Natural killer cell (primary cell): Measurements from ENCODE around the gene EIF4G2. TPM values are rescaled to one million over a fixed set of nuclear protein-coding genes. Genes with fewer than 3 reads are reported as not detected.

Experiments
- ATAC-seq, 3 donors: fragments of 150-1000 bp in 2 of 3; fragments of 200-7000 bp in 1 of 3; cut with Tn5 transposase; 1 replicate in 1 of 3; 2 replicates in 2 of 3; pipeline ENCODE4 v1.10.0; 2021; ENCODE audit warnings: mild to moderate bottlenecking in 2 of 3, moderate library complexity in 2 of 3
- DNase-seq, 2 donors: peaks; one replicate each; pipeline versions ENCODE4 v3.0.0 to v3.0.0-alpha.2; 2013 to 2021; ENCODE audit warnings: mixed read lengths in 1 of 2
- H3K27ac ChIP-seq: one replicate; pipeline ENCODE4 v1.5.1; 2013; ENCODE audit warnings: mild to moderate bottlenecking, low read length
- H3K27me3 ChIP-seq: one replicate; pipeline ENCODE4 v1.6.1; 2013; ENCODE audit warnings: low read length; ENCODE audit not compliant: control insufficient read depth, insufficient read depth
- H3K36me3 ChIP-seq: one replicate; pipeline ENCODE4 v1.6.1; 2013; ENCODE audit warnings: low read length; ENCODE audit not compliant: control insufficient read depth, insufficient read depth
- H3K4me1 ChIP-seq: one replicate; pipeline ENCODE4 v1.6.1; 2013; ENCODE audit warnings: low read length; ENCODE audit not compliant: control insufficient read depth, insufficient read depth
- H3K4me3 ChIP-seq: one replicate; pipeline ENCODE4 v1.5.1; 2013; ENCODE audit warnings: low read length
- H3K9me3 ChIP-seq: one replicate; pipeline ENCODE4 v1.6.1; 2013; ENCODE audit warnings: low read length; ENCODE audit not compliant: control insufficient read depth, insufficient read depth
- H3K27ac Mint-ChIP-seq, 2 donors: one replicate each; pipeline ENCODE4 v1.8.0; 2022; ENCODE audit warnings: mild to moderate bottlenecking in 2 of 2, mixed read lengths in 2 of 2, moderate library complexity in 1 of 2
- H3K27me3 Mint-ChIP-seq, 2 donors: one replicate each; pipeline ENCODE4 v1.8.0; 2022; ENCODE audit warnings: low read depth in 2 of 2, mixed read lengths in 2 of 2
- H3K36me3 Mint-ChIP-seq: one replicate; pipeline ENCODE4 v1.8.0; 2022; ENCODE audit warnings: mixed read lengths
- H3K4me1 Mint-ChIP-seq, 2 donors: one replicate each; pipeline ENCODE4 v1.8.0; 2022; ENCODE audit warnings: mixed read lengths in 2 of 2
- H3K4me3 Mint-ChIP-seq: one replicate; pipeline ENCODE4 v1.8.0; 2022; ENCODE audit warnings: mild to moderate bottlenecking, moderate library complexity, mixed read lengths
- H3K9me3 Mint-ChIP-seq, 2 donors: one replicate each; pipeline ENCODE4 v1.8.0; 2022; ENCODE audit warnings: mixed read lengths in 2 of 2
- CTCF ChIP-seq: fragments of 200-600 bp; IDR thresholded peaks from one replicate; pipeline ENCODE4 v1.8.0; 2022; ENCODE audit warnings: antibody characterized with exemption
- WGBS: methylation state at CpG from one replicate; pipeline ENCODE4 v1.1.7; 2013; ENCODE audit warnings: missing lambda C conversion rate; ENCODE audit not compliant: insufficient coverage; 5-methylcytosine and 5-hydroxymethylcytosine counted together
- intact Hi-C: fragments of 100-400 bp; cut with micrococcal nuclease; formaldehyde crosslinking; loops from one replicate; pipeline ENCODE4 v1.14.2; 2022
- total RNA-seq, 4 donors: library from RNA; stranded (reverse); fragments of 120-200 nt in 1 of 4; gene quantifications; one replicate each; pipeline versions ENCODE4 v1.2.3 to v1.2.4, GENCODE V29; 2013 to 2022

The EIF4G2 gene
- total RNA-seq, 3 donors from 2014 or later (not counting 1 experiment from before 2014, with no cell fraction given), result 718 to 820 (median 751) TPM

GRCh38 chr11:10750838-10751580, 57.7 kb downstream of the EIF4G2 start, which contains the start of gene CTR9:
CTR9 (plus strand) TSS chr11:10751246; CDS start chr11:10751413, 167 bp downstream.
- peak; percentile 91 to 95 (median 94) for ATAC-seq
- no peak for TF ChIP-seq CTCF
- DNase-seq, result peak; percentile 84 to 94
- intact Hi-C loops, result loop anchor here (1.0 to 2.0 kb wide), 2 partner anchors 8 to 58 kb away; partner anchors contain the start of gene EIF4G2
- Histone ChIP-seq H3K4me3 (peak within 1 kb of the TSS; percentile 78), H3K9me3 (no peaks in the 10 kb centered on the region), H3K4me1 (peaks cover 15% of the 10 kb centered on the region), H3K27me3 (no peaks in the 10 kb centered on the region), H3K36me3 (peaks cover 24% of the 10 kb centered on the region), H3K27ac (peak within 1 kb of the TSS; percentile 47)
- H3K27ac Mint-ChIP-seq, result peak within 1 kb of the TSS; percentile 85 to 89
- no peaks in the 10 kb centered on the region for H3K9me3 Mint-ChIP-seq
- H3K4me3 Mint-ChIP-seq, result peak within 1 kb of the TSS; percentile 94
- under 1% methylated on average over 67 of the region's 67 CpGs for WGBS
- no peaks in the 10 kb centered on the region for H3K27me3 Mint-ChIP-seq
- peaks cover 17 to 23% of the 10 kb centered on the region in 2 donors for H3K4me1 Mint-ChIP-seq
- H3K36me3 Mint-ChIP-seq, result no peaks in the 10 kb centered on the region

- H3K27ac ChIP-seq, result no peak overlapping the region
- peaks cover 12% of the 10 kb centered on the region for H3K36me3 ChIP-seq
- no peak overlapping the region for H3K4me3 ChIP-seq
- H3K27me3 Mint-ChIP-seq, result no peaks in the 10 kb centered on the region
- H3K4me1 ChIP-seq, result peaks cover 17% of the 10 kb centered on the region
- H3K9me3 Mint-ChIP-seq, result no peaks in the 10 kb centered on the region
- no peak overlapping the region for H3K27ac Mint-ChIP-seq
- no peaks in the 10 kb centered on the region for H3K9me3 ChIP-seq
- no peak for ATAC-seq
- peaks cover 18 to 27% of the 10 kb centered on the region in 2 donors for H3K4me1 Mint-ChIP-seq
- 59% methylated on average over 2 of the region's 2 CpGs for WGBS
- H3K27me3 ChIP-seq, result no peaks in the 10 kb centered on the region
- intact Hi-C loops, result no loop called here
- TF ChIP-seq CTCF, result no peak
- H3K4me3 Mint-ChIP-seq, result peak overlapping the region; percentile 0
- no peaks in the 10 kb centered on the region for H3K36me3 Mint-ChIP-seq
- DNase-seq, result no peak
These were observed 59.2 kb downstream of the EIF4G2 start for GRCh38 chr11:10749476-10749875.

GRCh38 chr11:10747733-10748132, 61.0 kb downstream of the EIF4G2 start:
- Mint-ChIP-seq H3K4me1 (peaks cover 35 to 43% of the 10 kb centered on the region in 2 donors), H3K27me3 (no peaks in the 10 kb centered on the region), H3K27ac (no peak overlapping the region), H3K9me3 (no peaks in the 10 kb centered on the region), H3K4me3 (no peak overlapping the region), H3K36me3 (no peaks in the 10 kb centered on the region)
- Histone ChIP-seq H3K9me3 (no peaks in the 10 kb centered on the region), H3K27ac (no peak overlapping the region), H3K36me3 (peaks cover 1% of the 10 kb centered on the region), H3K4me1 (peaks cover 30% of the 10 kb centered on the region), H3K27me3 (no peaks in the 10 kb centered on the region), H3K4me3 (no peak overlapping the region)
- no peak for TF ChIP-seq CTCF
- ATAC-seq (no peak), DNase-seq (no peak)
- intact Hi-C loops, result no loop called here

Other genes with a start within 250 kb of the EIF4G2 start
- gene LYVE1, start 240.3 kb downstream of the EIF4G2 start, total RNA-seq, result not detected
- under 1 TPM in 2 of 3 donors, not detected in 1; 0.50 to 0.54 TPM for gene IRAG1, start 115.2 kb downstream of the EIF4G2 start, total RNA-seq
- gene CTR9, start 57.7 kb downstream of the EIF4G2 start, total RNA-seq, result 10 to 100 TPM; 30.6 to 47.3 (median 38.0) TPM
- 10 to 100 TPM; 40.0 to 61.3 (median 53.9) TPM for gene ZBED5, start 49.1 kb upstream of the EIF4G2 start, total RNA-seq